HG03571 (cell line): Measurements from ENCODE around the gene APEX2.
"Not testable (repeated sequence)": the region's sequence is repeated elsewhere in the genome, so short reads cannot be mapped to it uniquely, and the experiment has no call there.

Source experiments
- ATAC-seq: cut with Tn5 transposase; IDR thresholded peaks from one replicate; pipeline ENCODE4 v1.9.1; 2021; ENCODE audit not compliant: unreplicated experiment

The APEX2 gene

GRCh38 chrX:54999717-55000598 is at the start of gene APEX2:
Gene APEX2 (plus strand): TSS chrX:55000363. CDS start chrX:55000423, 60 bp downstream.
- peak; percentile 96 for ATAC-seq

- ATAC-seq = no peak
These were observed 49.3 kb upstream of the APEX2 start for GRCh38 chrX:54950730-54951375.

GRCh38 chrX:54961750-54962149 is 38.4 kb upstream of the APEX2 start:
- no peak for ATAC-seq

GRCh38 chrX:54964766-54965497 is 35.2 kb upstream of the APEX2 start:
- no peak for ATAC-seq

- no peak for ATAC-seq
These were observed 22.8 kb upstream of the APEX2 start for GRCh38 chrX:54977387-54977786.

GRCh38 chrX:54978448-54978847 is 21.7 kb upstream of the APEX2 start:
- no peak for ATAC-seq

GRCh38 chrX:54979432-54979831 is 20.7 kb upstream of the APEX2 start:
- no peak for ATAC-seq

GRCh38 chrX:54980334-54980733 is 19.8 kb upstream of the APEX2 start:
- ATAC-seq = no peak

GRCh38 chrX:54983306-54983705 is 16.9 kb upstream of the APEX2 start:
- not testable (repeated sequence) for ATAC-seq

GRCh38 chrX:54991706-54992105 is 8.5 kb upstream of the APEX2 start:
- no peak for ATAC-seq

- no peak for ATAC-seq
These were observed 7.1 kb upstream of the APEX2 start for GRCh38 chrX:54992911-54993622.

- ATAC-seq = no peak
These were observed 6.1 kb upstream of the APEX2 start, which contains the start of gene PFKFB1 for GRCh38 chrX:54994099-54994498. Gene PFKFB1 (minus strand): TSS chrX:54994188. CDS start chrX:54994007, 181 bp downstream.

GRCh38 chrX:54994668-54995351 is 5.4 kb upstream of the APEX2 start:
- ATAC-seq = no peak

- ATAC-seq = no peak
These were observed 4.5 kb upstream of the APEX2 start for GRCh38 chrX:54995621-54996020.

- ATAC-seq = no peak
These were observed 4.1 kb downstream of the APEX2 start for GRCh38 chrX:55004231-55004630.

GRCh38 chrX:55005256-55005655 is 5.1 kb downstream of the APEX2 start:
- no peak for ATAC-seq

- ATAC-seq = no peak
These were observed 6.9 kb downstream of the APEX2 start for GRCh38 chrX:55006827-55007621.

GRCh38 chrX:55007656-55008055 is 7.5 kb downstream of the APEX2 start:
- ATAC-seq = no peak

GRCh38 chrX:55008571-55009358 is 8.6 kb downstream of the APEX2 start:
- no peak for ATAC-seq
